HG03378 (cell line): ENCODE measurements around the gene ALKBH2.
"Not testable (repeated sequence)": the region's sequence is repeated elsewhere in the genome, so short reads cannot be mapped to it uniquely, and the experiment has no call there.

Experiments used
- ATAC-seq: cut with Tn5 transposase; IDR thresholded peaks from one replicate; pipeline ENCODE4 v1.9.1; 2021; ENCODE audit warnings: mild to moderate bottlenecking, moderate library complexity; ENCODE audit not compliant: unreplicated experiment

The ALKBH2 gene

DNA sequence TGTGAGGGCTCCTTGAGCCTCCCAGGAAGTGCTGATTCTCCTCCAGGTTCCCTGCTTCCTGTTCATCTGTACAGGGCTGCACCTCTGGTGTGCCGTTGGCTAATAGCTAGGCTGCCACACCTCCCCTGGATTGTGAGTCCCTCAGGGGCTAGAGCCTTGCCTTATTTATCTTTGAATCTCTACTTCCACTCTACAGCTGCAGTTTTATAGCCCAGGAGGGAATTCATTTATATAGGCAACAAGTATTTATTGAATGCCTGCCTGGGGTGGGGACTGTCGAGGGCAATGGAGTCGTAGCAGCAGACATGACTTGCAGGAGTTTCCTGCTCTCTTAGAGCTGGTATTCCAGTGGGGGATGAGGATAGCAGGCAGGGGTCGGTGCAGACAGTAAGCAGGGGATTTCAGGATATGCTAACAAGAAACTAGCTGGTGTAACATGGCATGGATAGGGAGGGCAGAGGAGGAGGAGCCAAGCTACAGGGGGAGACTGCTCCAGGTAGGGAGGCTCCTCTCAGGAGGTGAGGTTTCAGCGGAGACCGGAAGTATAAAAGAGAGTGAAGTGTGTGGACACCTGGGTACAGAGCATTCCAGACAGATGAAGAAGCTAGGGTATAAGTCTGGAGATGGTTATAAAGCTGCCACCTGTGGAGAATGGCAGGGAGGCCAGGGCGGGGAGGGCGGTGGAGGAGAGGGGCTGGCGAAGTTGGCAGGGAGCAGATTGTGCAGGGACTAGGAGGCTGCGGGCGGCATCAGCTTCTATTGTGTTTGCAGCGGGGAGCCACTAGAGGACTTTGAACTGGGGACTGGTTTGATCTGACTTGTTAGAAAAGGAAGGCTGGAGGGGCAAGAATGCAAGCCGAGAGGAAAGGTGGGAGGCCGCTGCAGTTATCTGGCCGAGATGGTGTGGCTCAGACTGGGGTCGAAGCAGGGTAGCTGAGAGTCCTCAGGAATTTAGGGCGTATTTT lies 23.7 kb downstream of the ALKBH2 start:
- no peak for ATAC-seq

DNA sequence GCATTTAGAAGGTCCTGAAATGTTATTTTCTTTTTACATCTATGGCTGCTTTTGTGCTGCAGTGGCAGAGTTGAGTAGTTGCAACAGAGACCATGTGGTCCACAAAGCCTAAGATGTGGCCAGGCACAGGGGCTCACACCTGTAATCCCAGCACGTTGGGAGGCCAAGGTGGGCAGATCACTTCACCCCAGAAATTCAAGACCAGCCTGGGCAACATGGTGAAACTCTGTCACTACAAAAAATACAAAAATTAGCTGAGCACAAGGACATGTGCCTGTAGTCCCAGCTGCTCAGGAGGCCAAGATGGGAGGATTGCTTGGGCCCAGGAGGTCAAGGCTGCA lies 27.4 kb downstream of the ALKBH2 start:
- no peak for ATAC-seq

DNA sequence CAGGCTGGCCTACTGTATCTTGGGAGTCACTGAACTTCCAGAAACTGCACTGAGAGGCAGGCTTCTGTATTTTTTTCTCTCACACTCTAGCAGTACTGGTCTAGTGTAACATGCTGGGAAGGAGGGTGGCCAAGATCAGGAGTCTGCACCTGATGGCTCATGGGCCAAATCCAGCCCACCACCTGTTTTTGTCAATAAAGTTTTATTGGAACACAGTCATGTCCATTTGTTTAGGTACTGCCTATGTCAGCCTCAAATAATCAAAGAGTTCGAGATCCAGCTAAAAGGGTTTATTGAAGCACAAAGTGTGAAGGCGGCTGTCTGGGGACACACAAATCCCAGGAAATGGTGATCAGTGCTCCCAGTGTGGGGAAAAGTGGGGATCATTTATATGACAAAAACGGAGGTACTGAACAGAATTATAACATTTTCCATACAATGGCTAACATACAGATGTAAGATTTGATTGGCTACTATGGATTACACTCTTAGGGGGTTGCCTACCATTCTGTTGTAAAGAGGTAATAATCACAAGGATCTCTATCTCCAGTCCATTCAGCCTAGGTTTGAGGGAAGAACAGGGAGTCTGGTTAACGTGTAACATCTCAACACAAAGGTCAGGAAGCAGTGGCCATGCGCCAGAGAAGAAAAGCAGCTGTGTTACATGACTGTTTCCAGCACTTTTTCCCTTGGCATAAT lies 28.0 kb downstream of the ALKBH2 start:
- no peak for ATAC-seq

DNA sequence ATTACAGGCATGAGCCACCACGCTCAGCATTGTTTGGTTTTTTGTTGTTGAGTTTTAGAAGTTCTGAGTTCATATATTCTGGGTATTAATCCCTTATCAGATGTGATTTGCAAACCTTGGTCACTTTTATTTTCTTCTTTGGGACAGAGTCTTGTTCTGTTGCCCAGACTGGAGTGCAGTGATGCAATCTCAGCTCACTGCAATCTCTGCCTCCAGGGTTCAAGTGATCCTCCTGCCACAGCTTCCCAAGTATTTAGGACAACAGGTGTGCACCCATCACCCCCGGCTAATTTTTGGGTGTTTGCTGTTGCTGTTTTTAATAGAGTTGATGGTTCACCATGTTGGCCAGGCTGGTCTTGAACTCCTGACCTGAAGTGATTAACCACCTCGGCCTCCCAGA lies 29.1 kb downstream of the ALKBH2 start:
- ATAC-seq: no peak

DNA sequence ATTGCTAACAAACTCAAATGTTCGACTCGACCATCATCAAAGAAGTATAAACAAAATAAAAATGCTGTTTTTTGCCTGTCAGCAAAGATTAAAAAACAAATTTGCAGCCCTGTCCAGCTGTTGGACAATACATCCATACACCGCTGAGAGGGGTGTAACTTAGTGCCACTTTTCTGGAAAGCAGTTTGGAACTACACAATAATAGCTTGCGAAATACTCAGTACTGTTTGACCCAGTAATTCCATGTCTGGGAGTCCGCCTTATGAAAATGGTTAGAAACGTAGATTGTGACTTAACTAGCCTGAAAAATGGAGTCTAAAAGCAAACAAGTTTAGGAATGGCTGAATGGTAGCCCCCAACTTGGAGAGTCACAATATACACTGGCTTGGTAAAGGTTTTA lies 34.5 kb downstream of the ALKBH2 start:
- ATAC-seq: no peak

DNA sequence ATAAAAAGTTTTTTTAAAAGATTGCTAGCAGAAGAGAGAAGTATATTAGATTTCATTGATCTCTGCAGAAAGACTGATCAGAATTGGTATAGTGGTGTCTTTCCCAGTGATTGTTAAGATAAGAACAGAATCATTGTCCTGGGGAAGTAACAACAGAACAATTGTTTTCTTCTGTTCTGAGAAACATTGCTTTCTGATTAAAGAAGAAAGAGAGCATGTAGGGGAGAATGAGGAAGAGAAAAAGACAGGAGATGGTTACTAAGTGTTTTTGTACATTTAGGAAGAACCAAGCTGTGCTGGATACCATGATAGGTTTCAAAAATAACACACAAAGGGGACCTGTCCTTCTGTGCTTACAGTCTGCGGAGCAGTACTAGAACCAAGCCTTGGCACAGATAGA lies 35.9 kb downstream of the ALKBH2 start:
- ATAC-seq: no peak

DNA sequence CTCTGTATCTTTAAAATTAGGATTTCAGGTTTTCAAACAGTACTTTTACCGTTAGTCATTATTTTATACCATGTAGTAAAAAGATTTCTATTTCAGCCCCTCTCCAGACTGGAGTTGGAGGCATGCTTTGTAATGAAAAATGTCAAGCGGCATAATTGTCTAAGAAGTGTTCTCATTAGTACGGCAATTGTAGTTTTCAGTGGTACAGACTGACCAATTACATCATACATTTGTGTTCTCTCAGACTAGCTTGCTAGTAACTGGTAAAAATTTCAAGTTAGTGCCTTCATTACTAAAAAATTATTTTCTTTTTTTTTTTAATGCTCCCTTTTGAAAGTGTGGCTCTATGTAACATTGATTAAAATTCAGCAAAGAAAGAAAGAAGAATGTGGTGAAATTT lies 36.4 kb downstream of the ALKBH2 start:
- no peak for ATAC-seq

DNA sequence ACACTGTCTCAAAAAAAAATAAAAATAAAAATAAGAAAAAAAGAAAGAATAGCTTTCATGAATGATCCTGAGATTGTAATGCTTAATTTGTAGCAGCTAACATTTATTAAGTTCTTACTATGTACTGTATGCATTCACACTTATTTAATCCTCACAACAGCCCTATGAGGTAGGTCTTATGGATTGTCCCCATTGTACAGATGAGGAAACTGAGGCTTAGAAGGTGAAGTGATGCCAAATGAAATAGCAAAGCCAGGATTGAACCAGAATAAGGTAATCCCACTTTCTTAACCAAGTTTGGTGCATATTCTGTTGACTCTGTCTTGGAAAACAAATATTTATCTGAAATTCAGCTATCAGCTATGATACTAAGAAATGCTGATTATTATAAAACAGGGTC lies 38.8 kb downstream of the ALKBH2 start:
- no peak for ATAC-seq

DNA sequence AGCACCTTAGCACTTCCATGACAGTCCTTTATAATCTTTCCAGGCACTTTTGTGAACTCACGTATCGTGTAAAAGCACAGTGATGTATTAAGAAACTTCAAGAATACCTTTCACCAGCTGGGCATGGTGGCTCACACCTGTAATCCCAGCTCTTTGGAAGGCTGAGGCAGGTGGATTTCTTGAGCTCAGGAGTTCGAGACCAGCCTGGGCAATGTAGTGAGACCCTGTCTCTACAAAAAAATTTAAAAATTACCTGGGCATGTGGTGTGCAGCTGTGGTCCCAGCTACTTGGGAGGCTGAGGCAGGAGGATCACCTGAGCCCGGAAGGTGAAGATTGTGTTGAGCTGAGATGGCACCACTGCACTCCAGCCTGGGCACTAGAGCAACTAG lies 39.2 kb downstream of the ALKBH2 start:
- ATAC-seq: peak; percentile 8

DNA sequence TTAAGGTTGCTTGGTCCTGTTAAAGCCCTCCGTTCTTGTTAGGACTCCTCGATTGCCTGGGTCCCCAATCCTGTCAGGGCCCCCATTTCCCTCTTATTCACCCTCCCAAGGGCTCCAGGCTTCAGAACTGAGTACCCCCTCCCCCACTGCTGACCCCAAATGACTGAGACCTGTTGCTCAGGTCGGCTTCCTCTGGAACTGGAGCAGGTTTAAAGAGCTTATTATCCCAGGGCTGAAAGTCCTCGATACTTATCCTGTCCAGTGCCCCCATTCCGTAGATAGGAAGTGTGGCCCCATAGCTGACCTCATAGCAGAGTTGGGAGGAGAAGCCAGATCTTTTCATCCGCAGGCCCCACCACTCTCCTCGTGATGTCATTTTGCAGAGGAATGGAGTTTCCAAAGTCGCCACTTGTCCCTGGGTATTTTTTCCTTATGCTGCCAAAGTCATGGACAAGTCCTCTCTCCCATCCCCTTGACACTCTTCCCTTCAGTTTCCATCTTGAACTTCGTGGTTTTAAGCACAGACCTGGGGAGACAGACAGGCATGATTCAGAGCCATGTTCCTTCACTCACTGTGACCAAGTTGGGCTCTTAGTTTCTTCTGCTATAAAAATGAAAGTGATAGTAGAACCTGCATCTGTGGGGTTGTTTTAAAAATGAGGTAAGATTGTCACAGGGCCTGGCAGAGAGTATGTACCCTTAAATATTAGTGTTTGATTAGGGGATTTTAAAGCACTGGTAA lies 39.7 kb downstream of the ALKBH2 start:
- peak; percentile 57 for ATAC-seq

DNA sequence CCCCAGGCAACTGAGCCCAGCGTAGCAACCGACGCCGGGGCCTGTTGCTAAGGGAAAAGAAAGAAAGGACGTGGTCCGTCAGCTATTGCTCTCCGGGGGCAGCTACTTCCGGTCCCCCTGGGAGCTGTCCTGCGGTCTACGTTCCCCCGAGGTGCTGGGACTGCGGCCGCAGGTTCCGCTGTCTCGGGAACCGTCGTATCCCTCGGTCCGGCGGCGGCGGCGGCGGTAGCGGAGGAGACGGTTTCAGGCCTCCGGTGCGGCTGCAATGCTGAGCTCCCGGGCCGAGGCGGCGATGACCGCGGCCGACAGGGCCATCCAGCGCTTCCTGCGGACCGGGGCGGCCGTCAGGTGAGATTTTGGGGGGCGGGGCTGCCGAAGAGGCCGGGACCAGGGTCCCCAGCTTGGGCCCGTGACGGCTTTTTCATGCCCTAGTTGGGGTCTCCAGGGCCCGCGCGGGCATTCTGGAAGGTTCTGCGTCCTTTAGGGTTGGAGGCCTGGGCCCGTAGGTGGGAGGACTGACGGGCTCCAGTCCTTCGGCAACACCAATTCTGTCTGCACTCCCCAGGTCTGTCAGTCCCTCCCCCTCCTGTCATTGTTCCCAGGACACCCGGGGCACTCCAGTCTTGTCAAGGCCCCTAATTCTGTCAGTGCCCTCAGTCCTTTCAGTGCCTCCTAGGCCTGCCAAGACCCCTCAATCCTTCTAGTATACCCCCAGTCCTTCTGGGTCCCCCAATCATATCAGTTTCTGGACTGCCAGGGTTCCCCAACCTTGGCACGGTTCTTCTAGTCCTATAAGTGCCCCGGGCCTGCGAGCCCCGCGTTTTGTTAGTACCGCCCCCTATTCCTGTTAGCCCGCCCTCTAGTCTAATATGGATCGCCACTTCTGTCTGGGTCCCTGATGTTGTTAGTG lies 40.6 kb downstream of the ALKBH2 start, which contains the start of gene USP30:
TSS of gene USP30 (plus strand) at position 163 of the 910 bp plus-strand sequence. CDS start at position 266, 103 bp downstream.
- peak; percentile 60 for ATAC-seq

DNA sequence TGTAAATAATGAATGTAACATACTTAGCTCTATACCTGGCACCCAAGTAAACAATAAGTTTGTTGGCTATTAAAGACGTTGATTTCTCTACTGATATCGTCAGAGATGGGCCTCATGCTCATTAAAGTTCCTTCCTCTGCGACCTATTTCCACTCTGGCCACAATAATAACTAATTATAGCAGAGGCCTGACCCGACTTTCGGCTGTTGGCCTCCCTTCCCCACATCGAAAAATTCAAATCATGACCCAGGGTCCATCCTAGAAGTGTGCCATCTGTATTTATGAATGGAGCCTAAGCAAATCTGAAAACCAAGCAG lies 41.2 kb downstream of the ALKBH2 start:
- no peak for ATAC-seq

DNA sequence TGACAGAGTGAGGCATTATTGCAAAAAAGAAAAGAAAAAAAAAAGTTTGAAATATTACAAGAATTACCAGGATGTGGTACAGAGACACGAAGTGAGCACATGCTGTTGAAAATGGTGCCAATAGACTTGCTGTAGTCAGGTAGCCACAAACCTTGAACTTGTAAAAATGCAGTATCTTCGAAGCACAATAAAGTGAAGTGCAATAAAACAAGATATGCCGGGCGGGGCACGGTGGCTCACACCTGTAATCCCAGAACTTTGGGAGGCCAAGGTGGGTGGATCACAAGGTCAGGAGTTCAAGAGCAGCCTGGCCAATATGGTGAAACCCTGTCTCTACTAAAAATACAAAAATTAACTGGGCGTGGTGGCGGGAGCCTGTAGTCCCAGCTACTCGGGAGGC lies 43.5 kb downstream of the ALKBH2 start:
- ATAC-seq: not testable (repeated sequence)

DNA sequence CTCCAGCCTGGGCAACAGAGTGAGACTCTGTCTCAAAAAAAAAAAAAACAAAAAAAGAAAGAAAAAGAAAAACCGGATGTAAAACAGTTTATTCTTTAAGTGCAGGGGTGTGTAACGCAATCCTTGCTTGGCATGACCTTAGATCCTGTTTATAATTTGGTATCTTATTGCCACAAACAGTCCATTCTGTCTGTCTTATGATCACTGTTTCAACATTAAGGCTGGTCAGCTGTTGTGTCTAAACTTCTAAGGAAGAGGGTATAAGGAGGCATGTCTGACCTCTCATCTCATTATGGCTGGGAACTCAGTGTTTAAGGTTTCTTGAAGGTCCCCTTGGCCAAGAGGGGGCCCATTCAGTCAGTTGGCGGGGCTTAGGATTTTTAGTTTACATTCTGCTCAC lies 44.6 kb downstream of the ALKBH2 start:
- ATAC-seq: not testable (repeated sequence)

DNA sequence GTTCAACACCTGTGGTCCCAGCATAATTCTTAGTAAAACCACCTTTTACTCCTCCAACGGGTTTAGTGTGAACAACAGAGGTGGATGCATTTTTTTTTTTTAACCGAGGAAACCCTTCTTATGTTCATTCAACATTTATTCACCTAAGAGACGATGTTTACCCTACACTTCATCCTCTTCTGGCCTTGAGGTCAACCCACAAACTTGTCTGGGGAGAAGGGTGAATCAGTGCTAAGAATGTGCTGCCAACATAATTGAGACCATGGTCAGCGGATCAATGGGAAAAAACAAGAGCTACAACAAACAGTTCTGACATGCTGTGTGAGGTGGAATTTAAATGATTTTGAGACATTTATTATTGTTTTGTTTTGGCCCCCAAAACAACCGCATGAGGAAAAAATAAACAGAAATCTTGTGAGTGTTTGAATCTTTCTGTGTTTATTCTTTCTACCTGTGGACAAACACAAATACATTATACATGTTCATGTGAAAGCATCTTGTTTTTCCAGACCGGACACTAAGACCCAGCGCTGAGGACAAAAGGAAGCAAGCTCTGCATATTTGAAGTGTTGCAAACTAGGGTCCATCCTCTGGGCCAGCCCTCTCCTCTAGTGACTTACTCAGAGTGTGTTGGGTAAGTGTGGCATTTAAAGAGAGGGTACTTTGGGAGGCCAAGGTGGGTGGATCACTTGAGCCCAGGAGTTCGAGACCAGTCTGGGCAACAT lies 46.0 kb downstream of the ALKBH2 start:
- ATAC-seq: no peak

DNA sequence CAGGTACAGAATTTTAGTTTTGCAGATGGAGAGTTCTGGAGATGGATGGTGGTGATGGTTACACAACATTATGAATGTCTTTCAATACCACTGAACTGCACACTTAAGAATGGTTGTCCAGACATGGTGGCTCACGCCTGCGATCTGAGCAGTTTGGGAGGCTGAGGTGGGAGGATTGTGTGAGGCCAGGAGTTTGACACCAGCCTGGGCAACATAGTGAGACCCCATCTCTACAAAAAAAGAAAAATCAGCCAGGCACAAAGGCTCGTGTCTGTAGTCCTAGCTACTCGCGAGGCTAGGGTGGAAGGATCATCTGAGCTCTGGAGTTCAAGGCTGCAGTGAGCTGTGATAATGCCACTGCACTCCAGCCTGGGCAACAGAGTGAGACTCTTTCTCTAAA lies 49.0 kb downstream of the ALKBH2 start:
- no peak for ATAC-seq
